ENCODE measurements around the gene MPZL1.

MPZL1 gene

GRCh38 chr1:167695756-167696561 lies 25.8 kb upstream of the MPZL1 start:
- no peak for DNase-seq

- no peak for DNase-seq
Observed at GRCh38 chr1:167697667-167698141, 24.1 kb upstream of the MPZL1 start.

DNA sequence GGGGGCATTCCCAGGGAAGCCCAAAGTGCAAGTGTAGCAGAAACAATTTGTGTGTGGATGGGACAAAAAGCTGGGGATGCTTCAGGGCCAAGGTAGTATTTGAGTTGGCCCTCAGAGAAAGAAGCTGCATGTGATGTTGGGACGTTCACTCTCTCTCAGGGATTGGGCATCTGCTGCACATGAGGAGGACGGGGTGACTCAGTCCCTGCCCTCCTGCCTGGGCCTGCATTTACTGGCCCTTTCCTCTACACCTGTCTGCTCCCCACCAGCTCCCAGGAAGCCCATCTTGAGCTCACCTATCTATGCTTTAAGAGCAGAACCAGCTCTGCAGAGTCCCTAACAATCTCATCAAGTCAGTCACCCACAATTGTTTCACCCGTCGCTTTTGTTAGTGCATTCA lies 23.5 kb upstream of the MPZL1 start:
- DNase-seq: no peak

GRCh38 chr1:167701510-167701909 lies 20.3 kb upstream of the MPZL1 start:
- DNase-seq: no peak

DNA sequence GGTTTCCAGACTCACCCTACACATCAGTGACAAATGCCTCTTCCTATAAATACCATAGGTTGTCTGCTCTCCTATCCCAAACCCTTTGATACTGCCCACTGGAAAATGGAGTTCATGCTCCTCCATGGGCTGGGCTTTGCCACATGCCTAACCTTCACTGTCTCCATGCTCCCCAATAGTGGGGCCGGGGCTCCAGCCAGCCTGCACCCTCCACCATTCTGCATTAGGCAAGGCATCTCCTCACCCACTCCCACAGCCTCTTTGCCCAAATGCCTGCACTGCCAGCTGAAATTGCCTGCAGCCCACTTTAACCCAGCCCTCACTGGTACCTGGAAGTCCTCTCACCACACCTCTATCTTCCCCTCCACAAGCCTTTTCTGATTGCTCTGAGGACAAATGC lies 18.2 kb upstream of the MPZL1 start:
- DNase-seq: no peak

- DNase-seq: no peak
Observed at GRCh38 chr1:167704715-167705114, 17.1 kb upstream of the MPZL1 start.

GRCh38 chr1:167705250-167705649 lies 16.5 kb upstream of the MPZL1 start:
- no peak for DNase-seq

- DNase-seq: no peak
Observed at GRCh38 chr1:167706363-167706762, 15.4 kb upstream of the MPZL1 start.

GRCh38 chr1:167706931-167707877 lies 14.6 kb upstream of the MPZL1 start:
- DNase-seq: no peak

GRCh38 chr1:167707942-167708341 lies 13.8 kb upstream of the MPZL1 start:
- DNase-seq: no peak

GRCh38 chr1:167708940-167709389 lies 12.8 kb upstream of the MPZL1 start:
- DNase-seq: no peak

DNA sequence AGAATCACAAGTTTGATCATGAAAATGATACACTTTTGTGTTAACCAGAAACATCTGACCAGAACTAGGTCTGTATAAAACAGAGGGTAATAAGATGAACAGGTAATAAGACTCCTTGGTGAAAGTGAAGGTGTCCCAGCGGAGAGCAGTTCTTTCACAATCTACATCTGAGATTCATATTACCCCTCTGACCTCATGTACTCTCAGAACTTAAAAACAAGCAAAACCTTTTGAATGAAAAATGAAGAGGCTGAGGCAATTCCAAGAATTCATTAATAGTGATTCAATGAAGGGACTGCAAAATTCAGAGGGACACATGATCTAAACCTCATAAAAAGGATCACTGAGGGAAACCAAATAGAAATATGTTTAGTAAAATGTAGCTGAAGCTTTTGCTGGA lies 10.9 kb upstream of the MPZL1 start:
- no peak for DNase-seq

- DNase-seq: no peak
Observed at GRCh38 chr1:167711797-167712196, 10.0 kb upstream of the MPZL1 start.

DNA sequence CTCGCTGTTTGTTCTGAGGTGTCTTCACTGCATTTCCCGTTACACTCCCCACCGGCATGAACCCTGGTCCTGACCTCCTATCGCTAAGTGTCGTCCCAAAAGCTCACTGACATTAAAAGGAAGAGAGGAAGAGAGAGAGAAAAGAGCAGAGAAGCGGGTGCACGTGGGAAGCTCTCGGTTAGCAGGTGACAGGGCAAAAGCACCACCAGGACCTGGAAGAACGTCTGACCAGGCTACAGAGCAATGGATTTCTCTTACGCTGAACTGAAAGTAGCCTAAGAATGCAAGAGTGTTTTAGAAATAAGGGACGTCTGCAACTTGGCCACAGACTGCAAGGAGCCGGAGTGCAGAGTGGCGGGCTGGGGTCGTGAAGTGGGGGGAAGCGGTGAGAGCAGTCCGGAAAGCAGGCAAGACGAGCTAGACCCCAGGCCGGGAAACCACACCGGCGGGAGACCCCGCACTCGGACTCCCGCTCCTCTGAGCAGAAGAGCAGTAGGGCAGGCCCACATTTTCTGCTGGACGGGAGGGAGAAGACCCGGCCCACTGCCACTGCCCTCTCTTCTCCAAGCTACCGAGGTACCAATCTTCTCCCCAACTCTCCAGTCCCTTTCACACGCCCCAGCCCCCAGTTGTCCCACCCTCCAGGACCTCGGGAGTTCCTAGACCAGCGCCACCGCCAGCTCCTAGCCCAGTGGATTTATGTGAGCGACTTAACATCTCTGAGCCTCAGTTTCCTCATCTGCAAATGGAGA lies 8.3 kb upstream of the MPZL1 start:
- DNase-seq: peak; percentile 11

DNA sequence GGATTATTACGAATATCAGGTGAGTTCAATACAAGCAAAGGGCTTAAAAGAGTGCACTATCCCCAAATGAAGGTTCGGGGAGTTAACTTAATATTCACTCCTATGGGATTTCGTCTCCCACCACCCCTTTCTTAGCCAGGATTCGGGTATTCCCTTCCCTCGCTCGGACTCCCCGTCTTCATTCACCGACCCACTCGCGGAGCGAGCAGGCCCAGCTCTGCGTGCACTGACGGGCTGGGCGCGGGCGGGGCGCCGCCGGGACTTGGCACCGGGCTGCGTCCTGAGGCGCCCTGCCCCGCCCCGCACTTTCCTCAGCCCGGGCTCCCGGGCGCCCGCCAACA lies 7.7 kb upstream of the MPZL1 start:
- no peak for DNase-seq

- peak; percentile 92 for DNase-seq
Observed at GRCh38 chr1:167714439-167715156, 7.2 kb upstream of the MPZL1 start.

DNA sequence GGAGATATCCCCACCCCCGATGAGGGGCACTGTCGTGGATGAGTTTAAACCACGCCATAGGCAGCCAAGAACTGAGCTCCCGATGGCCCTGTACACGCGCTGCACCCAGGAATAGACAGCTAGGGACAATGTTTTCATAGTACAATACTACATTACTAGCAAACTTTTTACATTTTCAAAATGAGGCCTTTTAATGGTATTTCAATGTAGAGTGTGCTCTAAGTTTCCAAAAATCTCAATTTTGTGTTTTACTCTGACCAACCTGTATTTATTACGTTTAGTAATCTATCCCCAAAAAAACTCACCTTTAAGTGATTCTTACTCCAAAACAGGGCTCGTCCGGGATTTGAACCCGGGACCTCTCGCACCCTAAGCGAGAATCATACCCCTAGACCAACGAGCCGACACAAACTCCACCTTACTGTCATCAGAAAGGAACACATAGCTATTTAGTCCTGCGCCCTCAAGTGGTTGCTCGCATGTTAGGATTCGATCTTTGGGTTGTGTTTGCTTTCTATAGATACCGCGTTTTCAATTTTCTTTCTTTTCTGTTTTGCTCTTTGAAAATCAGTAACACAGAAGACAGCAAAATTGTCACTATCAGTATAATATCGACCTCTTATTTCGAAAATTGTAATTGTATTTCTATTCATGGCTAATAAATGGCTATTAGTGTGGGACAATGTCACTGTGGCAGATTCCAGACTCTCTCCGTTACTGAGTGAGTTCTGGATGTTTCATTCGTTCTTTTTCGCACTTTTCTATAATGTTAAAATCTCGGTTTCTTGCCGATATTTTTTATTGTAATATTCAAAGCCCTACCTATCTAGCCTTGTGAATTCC lies 6.4 kb upstream of the MPZL1 start:
- peak; percentile 93 for DNase-seq

DNA sequence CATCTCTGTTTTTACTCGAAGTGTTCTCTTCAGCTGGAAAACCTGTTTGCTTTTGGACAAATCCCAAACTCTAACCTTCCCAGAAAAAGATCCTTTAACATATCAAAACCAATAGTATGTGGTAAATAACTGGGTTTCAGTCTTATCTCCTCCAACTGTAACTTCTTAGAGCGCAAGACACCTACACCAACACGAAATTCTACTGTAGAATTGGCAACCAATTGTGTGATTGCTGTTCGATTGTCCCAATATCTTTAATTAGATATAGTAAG lies 5.8 kb upstream of the MPZL1 start:
- DNase-seq: peak; percentile 13

GRCh38 chr1:167717351-167717750 lies 4.4 kb upstream of the MPZL1 start:
- no peak for DNase-seq

DNA sequence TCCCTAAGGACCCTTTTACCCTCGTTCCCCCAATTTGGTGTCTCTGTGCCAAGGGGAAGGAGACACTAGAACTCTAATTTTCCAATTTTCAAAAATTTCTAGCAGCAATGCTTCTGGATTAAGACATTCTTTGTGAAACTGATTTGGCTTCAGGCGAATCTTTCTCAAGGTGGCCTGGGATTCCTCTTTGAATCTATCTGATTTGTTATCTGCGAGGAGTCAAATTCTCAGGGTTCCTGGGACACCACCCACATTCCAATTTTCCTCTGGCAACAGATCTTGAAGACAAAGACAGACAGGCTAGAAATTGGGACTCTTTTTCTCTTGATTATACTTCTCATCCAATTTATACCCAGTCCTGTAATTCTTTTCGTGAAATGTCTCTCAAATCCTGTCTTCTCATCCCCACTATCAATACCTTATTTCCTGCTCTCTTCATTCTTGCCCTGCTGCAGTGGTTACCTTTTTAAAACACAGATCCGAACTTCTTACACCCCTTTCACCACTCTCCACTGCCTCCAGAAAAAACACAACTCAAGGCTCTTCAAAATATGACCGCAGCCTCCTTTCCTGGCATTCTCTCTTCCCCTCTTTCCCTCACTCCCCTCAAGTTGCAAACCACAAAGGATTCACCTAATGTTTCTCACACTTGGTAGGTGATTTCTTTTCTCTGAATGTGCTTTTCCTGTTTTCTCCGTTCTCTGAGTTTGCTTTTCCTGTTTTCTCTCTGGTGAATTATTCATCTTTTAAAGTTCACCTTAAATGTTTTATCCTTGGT lies 2.7 kb upstream of the MPZL1 start:
- DNase-seq: no peak
